Pons (tissue), 1 donor: Measurements from ENCODE around the gene ITGA5.
"Not testable (repeated sequence)": the region's sequence is repeated elsewhere in the genome, so short reads cannot be mapped to it uniquely, and the experiment has no call there.

Experiments
- DNase-seq: peaks from one replicate; pipeline ENCODE4 v3.0.0-alpha.2; 2016; ENCODE audit warnings: low spot score

Gene ITGA5

GRCh38 chr12:54371328-54372112 lies 47.5 kb downstream of the ITGA5 start:
- no peak for DNase-seq

DNA sequence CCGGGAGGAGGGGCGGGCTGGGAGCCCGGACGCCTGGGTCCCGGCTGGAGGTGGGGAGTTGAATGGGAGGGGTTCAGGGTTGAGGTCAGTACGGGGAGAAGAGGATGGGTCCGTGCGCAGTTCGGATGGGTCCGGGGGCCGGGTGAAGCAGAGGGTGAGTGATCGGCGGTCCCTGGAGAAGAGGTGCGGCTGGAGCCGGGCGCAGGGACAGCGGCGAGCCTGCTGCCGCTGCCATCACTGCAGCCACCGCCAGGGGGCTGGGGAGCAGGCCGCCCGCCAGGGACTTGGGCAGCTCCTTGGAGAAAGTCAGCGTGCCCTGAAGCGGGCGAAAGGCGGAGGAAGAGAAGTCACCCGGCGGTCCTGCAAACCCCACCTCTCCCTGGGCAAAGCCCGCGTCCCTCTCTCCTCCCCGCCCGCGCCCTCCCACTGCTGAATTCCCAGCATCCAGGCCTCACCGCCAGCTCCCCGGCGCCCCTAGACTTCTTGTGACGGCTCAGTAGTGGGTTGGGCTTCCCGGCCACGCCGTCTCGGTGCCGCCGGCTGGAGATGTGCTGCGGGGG lies 48.8 kb downstream of the ITGA5 start:
- DNase-seq: no peak

- DNase-seq: no peak
These were observed 49.4 kb downstream of the ITGA5 start for GRCh38 chr12:54369597-54370131.

- DNase-seq: peak; percentile 91
These were observed 50.1 kb downstream of the ITGA5 start for GRCh38 chr12:54368709-54369596.

DNA sequence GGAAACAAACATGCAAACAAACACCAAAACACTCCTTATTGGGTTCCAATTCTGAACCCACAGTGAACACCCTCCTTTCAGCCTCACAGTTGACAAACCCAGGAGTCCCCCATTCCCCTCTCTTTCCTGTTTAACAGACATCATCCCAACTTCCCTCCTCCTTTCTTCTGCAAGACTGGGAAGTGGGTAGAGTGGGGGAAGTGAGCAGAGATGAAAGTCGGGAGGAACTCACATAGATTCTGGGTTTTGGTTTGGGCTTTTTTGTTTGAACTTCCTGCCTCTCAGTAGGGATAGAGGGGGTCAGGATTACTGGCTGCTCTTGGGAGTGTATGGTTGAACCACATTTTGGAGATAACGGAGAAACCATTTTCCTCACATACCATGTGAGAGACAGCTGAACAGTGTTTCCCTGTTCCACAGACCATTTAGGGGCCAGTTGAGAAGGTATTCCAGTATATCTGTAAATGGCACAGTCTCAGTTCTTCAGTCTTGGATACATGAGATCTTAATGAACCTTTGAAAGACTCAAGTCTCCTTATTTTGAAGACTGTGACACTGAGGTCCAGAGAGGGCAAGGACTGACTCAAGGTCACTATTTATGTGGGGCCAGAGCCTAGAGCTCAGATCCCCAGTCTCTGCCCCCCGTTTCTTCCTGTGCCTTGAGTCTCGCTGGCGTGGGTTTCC lies 50.9 kb downstream of the ITGA5 start:
- no peak for DNase-seq

DNA sequence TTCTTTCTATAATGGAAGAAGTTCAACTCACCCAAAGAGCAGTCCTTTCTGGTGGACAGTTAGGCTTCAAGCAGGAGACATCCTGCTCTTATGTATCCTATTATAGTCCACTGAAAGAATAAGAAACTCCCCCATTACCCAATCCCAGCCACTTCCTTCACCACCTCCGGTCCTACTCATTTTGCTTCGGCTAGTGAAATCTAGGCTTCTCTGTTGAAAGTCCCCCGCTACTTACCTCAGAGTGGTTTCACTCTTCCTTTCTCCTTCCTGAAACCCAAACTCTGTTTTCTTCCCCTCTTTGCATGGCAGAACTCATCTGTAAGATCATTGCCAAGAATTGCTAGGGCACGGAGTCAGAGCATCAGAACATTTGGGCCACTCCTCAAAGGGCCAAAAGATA lies 54.7 kb downstream of the ITGA5 start, which contains the start of gene GPR84:
Gene GPR84 (minus strand): TSS at position 74 of the 400 bp plus-strand sequence. CDS start 635 bp downstream, outside the sequence.
- DNase-seq: peak; percentile 71

DNA sequence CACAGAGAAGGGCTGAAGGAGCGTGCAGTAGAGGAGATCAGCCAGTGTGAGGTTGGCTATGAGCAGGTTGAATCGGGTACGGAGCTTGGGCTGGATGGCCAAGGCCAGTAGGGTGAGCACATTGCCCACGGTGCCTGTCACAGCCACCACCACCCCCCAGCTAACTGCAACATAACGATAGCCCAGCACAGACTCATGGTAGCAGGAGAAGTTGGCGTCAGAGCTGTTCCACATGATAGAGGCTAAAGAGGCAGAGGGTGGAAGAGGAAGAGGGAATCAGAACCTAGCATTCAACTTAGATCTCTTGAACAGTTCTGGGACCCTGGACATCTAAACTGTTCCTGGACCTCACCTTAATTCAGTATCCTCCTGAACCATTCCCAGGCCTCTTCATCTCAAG lies 55.4 kb downstream of the ITGA5 start:
- no peak for DNase-seq

DNA sequence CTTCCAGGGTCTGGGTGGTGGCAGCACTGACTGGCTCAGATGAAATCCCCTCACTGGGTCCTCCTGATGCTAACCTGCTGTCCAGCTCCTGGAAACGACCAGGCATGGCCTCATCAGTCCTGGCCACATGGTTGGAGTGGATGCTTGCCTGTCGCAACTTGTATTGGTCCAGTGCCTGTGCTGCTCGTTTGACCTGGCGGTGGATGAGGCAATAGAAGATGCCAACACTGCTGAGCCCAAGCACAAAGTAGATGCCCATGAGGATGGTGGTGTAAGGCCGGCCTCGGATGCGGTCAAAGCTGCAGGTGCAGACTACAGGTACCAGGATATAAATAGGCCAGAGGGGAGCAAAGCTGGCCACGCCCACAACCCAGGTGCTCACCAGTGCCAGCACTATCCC lies 56.0 kb downstream of the ITGA5 start:
- DNase-seq: no peak

GRCh38 chr12:54360717-54361456 lies 58.2 kb downstream of the ITGA5 start:
- peak; percentile 82 for DNase-seq

DNA sequence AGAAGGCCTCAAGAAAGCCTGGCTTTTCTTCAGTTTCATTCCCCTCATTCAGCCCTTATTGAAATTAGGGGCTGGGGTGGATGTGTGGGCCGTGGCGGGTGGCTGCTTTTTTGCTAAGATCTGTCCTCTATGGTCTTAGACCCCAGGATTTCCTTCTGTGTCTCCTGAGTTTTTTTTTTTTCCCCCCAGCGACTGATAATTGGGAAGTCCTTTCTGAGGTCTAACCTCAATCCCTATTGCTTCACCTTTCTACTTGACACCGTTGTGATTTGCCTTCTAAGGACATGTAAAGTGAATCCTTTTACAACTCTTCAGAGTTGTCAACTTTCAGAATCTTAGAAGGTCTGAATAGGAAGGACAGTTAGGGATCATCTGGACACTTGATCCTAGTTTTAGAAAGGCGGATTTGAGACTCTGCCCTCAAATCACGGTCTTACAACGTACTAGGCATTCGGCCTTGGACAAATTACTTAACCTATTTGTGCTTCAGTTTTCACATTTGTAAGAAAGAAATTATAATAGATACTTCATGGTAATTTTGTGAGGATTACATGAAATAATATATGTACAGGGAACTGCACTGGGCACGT lies 59.2 kb downstream of the ITGA5 start:
- no peak for DNase-seq

- DNase-seq: peak; percentile 100
These were observed 59.9 kb downstream of the ITGA5 start for GRCh38 chr12:54358945-54359761.

DNA sequence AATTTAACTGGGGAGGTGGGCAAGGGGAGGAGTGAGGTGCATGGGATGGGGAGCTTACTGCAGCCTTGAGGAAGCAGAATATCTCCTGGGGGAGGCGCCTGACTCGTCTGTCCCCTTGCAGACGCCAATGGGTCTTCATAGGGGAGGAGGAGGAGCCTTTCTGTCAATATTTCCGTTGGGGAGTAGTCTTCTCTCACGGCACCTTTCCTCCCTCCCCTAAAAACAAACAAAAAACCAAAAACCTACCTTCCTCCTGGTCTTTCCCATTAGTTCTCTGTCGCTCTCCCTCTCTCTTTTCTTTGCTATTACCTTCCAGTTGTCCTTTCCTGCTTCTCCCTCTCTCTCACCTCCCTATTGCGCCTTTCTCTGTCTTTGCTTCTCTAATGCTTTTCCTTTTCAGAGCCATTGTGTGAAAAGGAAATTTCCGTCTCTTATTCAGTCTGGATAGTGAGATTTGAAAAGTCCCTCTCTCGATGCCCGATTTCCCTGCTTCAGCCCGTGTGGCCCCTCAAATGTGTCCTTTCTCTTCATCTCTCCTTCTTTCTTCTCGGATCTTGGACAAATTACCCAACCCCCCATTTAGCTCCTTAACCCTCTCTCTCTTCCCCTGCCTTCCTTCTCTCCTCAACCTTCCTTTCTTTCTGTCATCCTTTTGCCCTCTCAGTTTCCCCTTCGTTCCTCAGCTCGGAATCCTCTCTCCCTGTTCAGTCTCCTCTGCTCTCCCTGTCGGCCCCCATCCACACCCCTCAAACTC lies 60.7 kb downstream of the ITGA5 start:
- DNase-seq: peak; percentile 52

DNA sequence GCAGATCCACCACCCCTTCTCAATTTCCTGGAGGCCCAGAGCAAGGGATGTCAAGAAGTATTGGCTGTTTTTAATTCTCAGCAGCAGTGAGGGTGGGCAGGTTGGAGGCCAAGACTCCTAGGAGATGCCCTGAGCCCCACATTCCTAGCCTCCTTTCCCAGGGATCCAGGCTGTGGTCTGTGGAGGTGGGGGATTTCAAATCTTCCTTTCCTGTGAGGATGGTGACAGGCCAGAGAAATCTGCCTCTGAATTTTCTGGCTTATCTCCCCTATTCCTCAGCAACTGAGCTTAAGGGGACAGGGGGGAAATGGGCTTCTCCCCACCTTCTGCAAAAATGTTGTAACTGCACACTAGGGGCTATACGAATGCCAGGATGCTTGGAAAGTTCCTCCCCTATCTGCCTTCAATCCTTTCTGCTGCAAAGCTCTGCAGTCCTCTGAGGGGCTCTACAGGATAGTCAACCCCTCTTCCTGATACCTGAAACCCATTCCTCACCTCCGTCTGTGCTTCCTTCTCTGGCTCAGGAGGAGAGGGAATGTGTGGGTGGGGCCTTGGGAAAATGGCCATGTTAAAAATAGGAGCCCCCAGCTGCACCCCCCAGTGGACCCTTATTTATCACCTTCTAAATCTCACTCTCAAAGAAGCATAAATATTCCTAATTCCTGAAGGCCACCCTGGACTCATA lies 61.4 kb downstream of the ITGA5 start:
- DNase-seq: no peak

DNA sequence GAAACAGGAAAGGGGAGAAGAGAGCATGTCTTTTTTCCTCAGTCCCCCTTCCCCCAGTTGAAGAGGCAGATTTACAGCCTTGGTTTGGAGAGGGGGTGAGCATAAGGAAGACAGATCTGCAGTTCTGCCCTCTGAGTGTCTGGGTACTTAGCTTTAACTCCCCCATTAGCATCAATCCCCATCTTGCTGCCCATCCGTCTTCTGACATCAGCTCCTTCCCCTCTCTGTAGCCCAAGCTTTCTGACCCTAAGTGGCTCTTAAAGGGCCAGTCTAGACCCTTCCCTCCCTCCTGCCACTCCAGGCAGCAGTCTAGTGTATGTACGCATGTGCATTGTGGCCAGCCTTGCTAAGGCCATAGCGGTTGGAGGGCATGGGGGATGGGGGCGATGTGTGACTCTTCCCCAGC lies 62.1 kb downstream of the ITGA5 start:
- no peak for DNase-seq

DNA sequence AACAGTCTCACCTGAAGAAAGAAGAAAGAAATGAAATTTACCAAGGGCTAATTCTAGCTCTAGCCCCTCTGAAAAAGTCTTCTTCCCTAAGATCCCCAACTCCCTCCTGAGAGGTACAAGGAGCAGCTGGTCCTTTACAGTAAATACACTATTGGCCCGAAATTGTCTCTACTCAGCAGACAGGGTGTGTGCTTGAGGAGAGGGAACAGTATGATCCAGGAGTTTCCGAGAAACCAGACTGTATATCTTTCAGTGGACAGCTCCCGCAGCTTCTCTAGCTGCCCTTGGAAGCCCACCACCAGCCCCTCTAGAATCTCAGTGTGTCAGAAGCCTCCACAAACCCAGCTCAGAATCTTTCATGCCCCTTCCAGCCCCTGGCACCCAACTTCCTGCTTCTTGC lies 62.8 kb downstream of the ITGA5 start:
- no peak for DNase-seq

DNA sequence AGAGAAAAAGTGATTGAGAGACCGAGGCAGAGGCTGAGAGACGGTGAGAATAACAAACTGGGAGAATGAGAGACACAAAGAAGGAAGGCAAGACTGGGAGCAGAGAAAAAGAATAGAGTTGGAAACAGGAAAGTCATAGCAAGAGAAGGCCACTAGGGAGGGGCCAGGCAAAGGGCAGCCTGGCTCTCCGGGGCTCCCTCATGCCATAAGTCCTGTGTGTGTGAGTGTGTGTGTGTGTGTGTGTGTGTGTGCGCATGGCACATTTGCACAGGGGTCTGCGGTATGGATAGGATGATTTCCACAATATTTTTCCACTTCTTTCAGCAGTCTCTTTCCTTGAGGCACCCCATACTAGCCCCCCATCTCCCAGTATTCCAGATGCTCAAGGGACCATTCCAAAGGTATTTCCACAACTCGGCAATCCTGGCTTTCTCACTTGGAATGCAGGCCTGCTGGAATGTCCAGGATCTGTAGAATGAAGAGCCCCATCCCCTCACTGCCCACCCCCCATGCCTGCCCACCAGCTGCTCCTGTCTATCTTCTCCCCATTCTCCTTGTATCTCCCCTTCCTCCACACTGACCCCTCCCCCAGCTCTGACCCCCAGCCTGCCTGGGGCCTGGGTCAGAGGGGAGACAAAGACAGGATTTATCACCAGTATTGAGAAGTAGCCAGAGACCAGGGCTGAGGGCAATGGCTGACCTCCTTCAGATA lies 63.8 kb downstream of the ITGA5 start:
- no peak for DNase-seq

DNA sequence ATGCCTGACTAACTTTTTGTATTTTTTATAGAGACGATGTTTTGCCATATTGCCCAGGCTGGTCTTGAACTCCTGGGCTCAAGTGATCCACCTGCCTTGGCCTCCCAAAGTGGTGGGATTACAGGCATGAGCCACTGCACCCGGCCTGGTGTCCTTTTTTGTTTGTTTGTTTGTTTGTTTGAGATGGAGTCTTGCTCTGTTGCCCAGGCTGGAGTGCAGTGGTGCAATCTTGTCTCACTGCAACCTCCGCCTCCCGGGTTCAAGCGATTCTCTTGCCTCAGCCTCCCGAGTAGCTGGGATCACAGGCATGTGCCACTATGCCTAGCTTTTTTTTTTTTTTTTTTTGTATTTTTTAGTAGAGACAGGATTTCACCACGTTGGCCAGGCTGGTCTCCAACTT lies 64.8 kb downstream of the ITGA5 start:
- not testable (repeated sequence) for DNase-seq
